ENCODE data around the gene IL13RA2.

Gene IL13RA2, protein sequence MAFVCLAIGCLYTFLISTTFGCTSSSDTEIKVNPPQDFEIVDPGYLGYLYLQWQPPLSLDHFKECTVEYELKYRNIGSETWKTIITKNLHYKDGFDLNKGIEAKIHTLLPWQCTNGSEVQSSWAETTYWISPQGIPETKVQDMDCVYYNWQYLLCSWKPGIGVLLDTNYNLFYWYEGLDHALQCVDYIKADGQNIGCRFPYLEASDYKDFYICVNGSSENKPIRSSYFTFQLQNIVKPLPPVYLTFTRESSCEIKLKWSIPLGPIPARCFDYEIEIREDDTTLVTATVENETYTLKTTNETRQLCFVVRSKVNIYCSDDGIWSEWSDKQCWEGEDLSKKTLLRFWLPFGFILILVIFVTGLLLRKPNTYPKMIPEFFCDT

DNA sequence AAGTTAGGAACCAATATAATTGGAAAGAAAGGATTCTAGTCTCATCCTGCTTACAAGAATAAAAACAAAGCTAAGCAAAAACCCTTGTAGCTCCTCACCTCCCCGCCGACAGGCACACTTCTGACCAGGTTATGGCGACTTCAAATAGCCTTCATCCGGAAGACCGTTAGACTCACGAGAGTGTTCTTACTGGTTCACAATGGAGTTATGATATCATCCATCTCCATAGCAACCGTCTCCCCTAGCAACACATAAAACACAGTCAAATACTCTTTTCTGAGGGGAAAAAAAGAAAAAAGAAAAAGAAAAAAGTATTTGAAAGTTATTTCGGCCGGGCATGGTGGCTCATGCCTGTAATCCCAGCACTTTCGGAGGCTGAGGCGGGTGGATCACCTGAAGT lies at the start of gene IL13RA2:
Gene IL13RA2 (minus strand): TSS at position 162 of the 400 bp plus-strand sequence. CDS start 347 bp downstream, outside the sequence.
- no peak for DNase-seq (ENCODE audit: low read depth in 2 of 2)

DNA sequence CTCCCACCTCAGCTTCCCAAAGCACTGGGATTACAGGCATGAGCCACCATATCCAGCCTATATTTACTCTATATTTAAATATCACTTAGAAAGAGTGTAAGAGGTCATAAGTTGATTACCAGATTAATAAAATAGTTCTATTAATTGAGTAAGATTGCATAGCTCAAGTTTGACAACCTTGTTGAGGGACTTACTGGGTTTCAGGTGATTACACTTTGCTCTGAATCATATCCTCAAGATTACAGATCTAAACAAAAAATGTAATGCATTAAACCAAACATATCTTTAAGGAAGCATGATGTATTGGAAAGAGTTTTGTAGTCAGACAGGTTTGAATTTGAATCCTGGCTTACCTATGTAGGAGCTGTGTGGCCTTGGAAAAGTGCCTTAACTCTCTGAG lies 47.9 kb upstream of the IL13RA2 start:
- DNase-seq (ENCODE audit: low read depth in 2 of 2), result no peak

DNA sequence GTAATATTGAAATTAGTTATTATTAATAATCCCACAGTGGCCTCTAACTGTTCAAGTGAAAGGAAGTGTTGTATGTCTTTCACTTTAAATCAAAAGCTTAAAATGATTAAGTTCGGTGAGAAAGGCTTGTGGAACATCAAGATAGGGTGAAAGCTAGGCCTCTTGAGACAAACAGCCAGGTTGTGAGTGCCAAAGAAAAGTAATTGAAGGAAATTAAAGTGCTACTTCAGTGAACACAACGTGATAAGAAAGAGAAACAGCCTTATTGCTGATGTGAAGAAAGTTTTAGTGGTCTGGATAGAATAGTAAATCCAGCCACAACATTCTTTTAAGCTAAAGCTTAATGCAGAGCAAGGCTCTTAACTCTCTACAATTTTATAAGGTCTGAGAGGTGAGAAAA lies 42.6 kb upstream of the IL13RA2 start:
- DNase-seq (ENCODE audit: low read depth in 2 of 2), result no peak

DNA sequence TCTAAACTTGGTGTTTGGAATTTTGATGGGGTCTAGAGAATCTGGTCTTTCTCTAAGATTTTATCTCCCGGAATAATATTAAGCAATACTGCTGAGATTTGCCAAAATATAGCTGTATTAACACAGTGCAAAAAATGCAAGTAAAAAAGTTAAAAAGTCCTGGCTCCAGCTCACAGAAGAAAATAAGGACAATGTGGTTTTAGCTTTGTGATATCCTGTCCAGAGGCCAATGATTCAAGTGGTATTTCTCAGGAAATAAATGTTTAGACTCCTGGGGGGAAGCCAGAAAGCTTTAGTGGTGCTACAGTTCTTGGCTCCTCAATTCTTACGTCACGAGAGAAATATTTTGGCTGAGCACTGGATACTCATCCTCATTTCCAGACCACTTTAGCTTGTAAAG lies 40.9 kb upstream of the IL13RA2 start:
- peak; percentile 90 to 93 for DNase-seq (ENCODE audit: low read depth in 2 of 2)

DNA sequence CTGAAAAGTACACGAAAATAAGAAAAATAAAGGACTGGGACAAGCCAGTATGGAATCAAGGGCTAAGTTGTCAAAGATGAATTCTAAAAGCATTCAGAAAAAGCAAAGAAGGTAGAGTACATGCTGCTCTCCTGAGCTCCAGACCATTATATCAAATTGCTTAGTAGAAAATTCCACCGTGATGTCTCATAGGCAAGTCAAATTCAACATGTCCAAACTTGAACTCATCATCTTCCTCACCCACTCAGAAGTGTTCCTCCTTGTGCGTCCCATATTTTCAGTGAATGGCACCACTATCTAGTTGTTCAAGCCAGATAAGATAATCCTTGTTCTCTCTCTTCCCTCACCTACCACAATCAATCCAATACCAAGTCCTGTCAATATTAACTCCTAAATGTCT lies 37.5 kb upstream of the IL13RA2 start:
- no peak for DNase-seq (ENCODE audit: low read depth in 2 of 2)

DNA sequence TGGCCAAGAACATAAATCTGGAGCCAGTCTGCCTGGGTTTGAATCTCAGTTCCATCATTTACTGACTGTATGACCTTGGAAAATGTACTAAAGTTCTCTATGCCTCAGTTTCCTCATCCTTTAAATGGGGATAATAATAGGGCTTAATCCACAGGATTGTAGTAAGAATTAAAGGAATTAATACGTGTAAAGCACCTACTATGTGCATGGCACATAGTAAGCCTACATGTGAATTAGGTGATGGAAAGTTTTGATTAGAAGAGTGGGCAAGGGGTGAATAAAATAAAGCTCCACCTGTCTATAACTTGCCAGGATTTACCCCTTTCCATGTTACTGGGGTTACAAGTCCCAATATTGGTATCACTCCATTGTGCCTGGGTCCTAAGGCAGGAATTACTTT lies 35.8 kb upstream of the IL13RA2 start:
- no peak for DNase-seq (ENCODE audit: low read depth in 2 of 2)

DNA sequence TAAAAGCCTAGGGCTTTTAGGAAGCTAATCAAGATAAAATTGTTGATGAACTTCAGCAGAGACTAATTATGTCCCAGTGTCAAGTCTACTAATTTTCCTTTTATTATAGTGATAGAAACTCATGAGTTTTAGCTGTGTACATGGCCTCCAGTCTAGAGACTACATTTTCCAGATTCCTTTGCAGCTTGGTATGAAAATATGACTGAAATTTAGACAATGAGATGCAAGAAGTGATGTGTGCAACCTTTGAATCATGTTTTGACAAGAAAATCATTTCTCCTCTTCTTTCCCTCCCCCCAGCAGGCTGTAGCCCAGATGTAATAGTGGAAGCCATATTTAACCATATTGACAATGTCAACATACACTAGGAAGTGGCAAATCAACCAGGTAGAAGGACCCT lies 30.3 kb upstream of the IL13RA2 start:
- DNase-seq (ENCODE audit: low read depth in 2 of 2), result no peak

DNA sequence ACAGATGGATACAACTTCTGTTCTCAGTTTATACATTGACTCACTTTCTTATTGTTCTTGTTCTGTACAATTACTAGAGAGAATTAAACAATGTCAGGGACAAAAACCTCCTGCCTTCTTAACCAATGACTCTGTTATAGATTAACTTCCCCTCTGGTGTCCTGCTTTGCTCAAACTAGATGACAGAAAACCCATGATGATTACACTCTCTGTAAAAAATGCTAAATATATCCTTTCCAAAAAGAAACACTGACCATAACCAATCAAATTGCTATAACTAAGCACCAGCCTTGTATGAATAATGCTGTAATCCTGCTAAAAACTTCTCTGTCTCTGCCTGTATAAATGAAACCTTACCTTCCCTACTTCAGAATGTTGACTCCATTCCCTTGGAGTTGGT lies 29.8 kb upstream of the IL13RA2 start:
- DNase-seq (ENCODE audit: low read depth in 2 of 2), result no peak

DNA sequence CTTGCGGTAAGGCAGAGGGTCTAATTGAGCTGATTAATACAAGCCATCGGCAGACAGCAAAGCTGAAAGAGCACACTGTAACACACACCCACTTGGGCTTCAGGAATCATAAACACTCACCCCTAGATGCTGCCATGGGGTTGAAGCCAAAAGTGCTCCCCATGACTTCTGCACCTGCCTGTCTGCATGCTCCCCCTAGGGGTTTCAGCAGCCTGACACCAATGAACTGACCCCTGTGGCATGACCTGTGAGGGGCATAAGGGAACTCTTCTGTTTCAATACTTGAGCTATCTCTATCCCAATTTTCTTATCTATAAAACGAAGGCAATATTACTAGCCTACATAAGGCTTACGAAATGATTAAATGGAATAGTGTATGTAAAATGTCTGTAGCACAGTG lies 23.0 kb upstream of the IL13RA2 start:
- no peak for DNase-seq (ENCODE audit: low read depth in 2 of 2)

DNA sequence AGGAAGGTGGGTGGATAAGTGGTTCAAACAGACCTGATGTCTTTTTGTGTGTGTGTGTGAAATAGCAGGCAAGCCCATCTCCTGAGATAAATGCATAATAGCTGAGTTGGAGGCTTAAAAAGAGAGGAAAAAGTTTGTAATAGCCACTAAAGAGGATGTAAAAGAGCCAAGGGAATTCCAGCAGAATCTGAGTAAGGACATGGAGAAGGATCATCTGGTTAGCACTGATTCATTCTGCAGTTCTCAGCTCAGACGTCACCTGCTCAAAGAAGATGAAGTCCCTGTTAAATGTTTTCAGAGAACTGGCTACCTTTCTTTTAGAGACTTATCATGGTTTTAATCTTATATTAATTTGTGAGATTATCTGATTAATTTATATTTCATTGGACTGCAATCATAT lies 21.0 kb upstream of the IL13RA2 start:
- no peak for DNase-seq (ENCODE audit: low read depth in 2 of 2)

DNA sequence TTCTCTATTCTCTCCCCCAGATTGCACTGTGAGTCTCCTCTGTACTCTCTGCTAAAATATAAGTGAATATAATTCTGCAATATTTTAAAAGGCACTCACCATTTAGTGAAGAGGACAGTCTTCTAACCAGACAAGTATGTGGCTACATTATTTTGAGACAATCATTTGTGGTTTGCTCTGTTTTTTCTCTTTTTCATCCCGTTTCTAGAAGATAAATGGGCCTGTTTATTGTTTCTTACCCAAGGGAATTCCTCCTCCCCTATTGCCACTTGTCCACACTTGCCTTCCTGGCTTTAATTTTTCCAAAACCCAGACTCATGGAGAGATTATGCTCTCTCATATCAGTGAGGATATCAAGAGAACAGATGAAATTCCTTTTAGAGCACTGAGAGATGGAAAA lies 18.6 kb upstream of the IL13RA2 start:
- DNase-seq (ENCODE audit: low read depth in 2 of 2), result no peak

DNA sequence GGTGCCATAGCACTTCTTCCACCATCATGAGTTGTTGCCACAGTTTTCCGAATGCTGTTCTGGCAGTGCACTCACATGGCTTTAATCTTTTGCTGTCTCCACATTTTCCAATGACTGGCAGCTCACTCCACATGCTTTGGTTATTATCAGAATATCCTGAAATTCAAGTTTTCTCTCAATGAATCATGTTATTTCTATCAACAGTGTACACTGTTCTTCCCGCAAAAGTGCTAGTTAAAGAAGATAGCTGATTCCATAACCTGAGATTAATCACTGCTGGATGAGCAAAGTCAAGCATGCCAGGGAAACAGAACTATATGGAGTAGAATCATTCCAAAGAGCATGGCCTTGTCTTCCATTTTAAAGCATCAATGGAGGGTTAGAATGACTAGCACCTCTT lies 14.6 kb upstream of the IL13RA2 start:
- no peak for DNase-seq (ENCODE audit: low read depth in 2 of 2)

DNA sequence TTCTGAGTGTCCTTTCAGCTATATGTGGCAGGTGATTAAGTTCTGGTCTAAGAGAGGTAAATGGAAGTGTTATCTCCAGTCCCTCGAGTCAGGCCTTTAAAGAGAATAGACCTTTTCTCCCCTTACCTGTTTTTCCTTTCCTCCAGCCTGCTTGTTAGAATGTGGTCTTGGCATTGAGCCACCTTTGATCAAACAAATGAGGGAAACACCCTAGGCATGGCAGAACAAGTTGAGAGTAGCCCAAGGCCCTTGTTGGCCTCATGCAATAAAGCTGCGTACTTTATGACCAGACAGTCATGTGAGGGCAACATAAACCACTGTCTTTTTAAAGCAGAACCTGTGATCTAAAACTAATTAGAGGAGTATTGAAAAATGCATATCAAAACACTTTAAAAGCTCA lies 13.2 kb upstream of the IL13RA2 start:
- DNase-seq (ENCODE audit: low read depth in 2 of 2), result no peak

DNA sequence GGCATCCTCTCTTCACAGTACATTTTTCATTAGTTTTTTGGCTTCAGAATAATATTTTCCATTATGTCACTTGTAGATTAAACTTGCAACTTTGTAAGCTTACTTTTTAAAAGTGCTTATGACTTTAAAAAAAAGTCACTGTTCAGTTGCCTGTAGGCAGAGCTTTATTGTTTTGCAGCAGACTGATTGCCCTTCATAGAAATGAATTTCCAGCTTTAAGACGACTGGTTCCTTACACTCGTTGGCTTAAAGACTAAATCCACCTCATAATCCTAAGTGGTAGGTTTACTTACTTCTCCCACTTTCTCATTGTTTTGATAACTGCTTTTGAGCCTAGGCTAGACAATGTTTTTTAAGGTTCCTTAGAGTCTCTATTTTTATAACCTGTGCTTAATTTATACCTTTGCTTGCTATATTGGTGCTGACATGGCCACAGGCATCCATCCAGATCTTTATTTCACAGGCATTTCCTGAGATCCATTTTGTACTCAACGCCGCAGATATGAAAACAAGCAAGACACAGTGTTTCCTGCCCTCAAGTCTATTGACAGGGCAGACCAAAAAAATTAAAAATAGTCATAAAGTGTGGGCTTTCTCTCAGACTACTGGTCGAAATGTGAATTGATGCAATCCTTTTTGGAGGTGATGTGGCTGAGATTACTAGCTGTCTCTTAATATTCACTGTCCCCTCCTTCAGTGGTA lies 12.6 kb upstream of the IL13RA2 start:
- DNase-seq (ENCODE audit: low read depth in 2 of 2), result no peak

DNA sequence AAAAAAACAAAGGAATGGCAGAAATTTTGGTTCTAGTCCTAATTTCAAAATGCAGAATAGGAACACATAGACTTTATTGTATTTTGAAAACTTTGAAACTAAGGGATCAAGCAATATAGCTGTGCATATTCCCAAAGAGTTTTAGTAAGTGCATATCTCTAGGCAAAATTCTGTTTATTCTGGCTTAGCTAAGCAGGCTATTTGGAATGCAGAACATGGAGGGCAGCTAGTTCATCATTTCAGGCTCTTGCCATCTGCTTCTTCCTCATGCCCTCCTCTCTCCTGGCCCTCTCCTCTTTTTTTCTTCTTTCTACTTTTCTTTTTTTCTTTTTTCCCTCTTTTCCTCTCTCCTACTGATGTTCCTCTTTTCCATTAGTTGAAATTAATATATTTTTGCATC lies 12.0 kb upstream of the IL13RA2 start:
- no peak for DNase-seq (ENCODE audit: low read depth in 2 of 2)

DNA sequence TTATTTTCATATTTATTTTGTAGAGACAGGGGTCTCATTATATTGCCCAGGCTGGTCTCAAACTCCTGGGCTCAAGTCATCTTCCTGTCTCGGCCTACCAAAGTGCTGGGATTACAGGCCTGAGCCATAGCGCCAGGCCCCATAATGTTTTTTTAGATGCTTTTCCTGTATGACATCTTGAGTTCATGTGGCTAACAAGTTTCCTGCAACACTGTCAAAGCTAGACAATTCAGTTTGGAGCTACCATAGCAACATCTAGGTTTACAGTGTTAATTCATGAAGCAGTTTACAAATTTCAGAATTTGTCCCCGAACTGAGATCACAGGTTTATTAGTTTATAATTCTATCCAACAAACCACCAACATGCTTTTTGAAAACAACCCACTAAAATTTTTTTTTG lies 6.4 kb upstream of the IL13RA2 start:
- no peak for DNase-seq (ENCODE audit: low read depth in 2 of 2)

DNA sequence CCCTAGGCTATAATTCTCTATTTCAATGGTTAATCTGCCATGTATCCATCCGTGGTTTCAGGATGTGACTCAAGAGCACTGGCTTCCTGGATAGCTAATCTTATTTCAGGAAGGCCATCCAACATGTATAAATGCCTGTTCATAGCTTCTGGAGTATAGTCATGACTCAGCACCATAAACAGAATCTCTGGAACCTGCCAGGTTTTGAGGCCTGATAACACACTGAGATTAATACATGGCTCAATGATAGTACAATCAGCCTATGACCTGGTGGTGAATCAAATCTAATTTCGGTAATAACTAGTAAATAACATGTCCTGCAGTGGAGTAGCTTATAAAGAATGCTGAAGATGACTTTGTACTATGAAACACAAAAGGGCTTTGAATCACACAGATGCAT lies 5.7 kb upstream of the IL13RA2 start:
- peak; percentile 35 to 42 for DNase-seq (ENCODE audit: low read depth in 2 of 2)

DNA sequence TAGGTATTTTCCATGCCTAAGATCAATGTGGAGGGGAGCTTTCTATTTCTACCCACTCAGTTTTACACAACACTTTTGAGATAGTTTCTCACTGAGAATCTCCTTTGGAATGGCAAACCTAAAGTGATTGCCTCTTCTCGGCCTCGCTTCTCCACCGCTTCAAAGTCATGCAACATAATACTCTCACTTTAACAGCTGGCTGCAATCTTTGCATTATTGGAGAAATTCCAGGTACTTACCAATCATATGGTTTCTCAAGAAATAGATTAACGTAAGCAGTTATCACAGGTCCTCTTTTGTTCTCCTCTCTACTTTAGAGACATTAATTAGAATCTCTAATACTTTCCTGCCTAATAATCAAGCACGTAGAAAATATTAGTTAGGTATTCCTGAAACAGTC lies 3.7 kb upstream of the IL13RA2 start:
- DNase-seq (ENCODE audit: low read depth in 2 of 2), result no peak

DNA sequence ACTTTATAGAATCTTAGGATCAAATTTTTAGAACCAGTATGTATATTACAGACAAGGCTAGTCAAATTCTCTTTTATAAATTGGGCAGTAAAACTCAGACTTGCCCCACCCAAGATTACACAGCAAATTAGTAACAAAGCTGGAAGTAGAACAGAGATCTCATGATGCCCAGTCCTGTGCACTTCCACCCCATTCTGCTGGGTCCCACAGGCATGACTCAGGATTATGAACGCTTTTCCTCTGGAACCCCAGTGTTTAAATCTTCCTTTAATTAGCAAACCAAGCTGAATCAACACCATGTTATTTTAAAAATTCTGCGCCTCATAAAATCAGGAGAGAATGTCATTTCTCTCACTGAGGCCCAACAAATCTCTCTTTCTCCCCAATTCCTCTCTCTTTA lies 1.5 kb upstream of the IL13RA2 start:
- DNase-seq (ENCODE audit: low read depth in 2 of 2), result no peak

DNA sequence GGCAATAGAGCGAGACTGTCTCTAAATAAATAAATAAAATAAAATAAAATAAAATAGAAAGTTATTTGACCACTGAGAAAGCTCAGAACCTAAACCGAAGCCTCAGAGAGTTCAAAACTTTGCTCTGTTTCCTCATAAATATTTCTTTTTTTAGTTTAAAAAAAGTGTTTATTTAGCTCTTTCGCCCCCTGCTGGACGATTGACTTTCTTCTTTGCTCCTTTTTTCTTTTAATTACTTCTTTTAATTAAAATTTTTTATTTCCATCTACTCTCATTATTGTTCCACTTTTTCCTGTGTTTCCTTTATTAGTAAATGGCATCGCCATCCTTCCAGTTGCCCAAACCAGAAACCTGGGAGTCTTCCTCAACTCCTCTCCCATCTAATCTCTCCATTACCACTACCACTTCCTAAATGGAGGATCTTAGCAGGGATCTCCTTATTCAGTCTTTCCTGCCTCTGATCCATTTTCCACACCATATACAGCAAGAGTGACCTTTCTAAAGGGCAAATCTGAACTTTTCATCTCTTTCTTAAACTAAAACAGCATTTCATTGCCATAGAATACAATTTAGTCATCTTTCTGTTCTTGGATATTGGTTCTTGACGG lies 728 bp upstream of the IL13RA2 start:
- DNase-seq (ENCODE audit: low read depth in 2 of 2), result no peak

DNA sequence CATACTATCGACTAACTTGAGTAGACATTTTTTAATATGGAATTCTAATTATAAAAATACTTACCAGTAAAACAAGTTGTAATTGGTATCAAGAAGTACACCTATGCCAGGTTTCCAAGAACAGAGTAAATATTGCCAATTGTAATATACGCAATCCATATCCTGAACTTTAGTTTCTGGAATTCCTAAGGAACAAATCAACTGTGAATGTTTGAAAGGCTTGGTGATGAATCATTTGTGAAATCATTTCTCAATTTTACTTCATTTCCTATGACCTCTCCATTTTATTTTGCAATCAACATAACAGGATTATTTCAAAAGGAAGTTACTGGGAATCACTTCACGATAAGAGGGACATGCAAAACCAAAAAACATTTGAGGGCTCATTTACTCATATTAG lies 3.7 kb downstream of the IL13RA2 start:
- no peak for DNase-seq (ENCODE audit: low read depth in 2 of 2)

DNA sequence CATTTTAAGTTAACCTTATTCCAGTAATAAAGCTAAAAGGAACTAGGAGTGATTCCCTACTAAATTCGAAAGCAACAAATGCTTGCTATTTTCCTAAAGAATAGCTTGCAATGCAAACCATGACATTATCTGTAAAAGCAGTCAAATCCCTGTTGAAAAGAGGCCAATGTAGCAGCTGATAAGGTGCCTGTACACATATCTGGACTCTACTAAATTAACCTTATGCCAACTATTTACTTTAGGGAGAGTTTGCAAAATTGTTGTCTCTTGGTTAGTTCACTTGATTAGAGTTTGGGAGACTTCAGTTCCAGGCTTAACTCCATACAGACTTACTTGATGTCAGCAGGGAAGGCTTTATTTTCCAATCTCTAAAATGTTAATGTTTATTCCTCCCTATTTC lies 6.0 kb downstream of the IL13RA2 start:
- DNase-seq (ENCODE audit: low read depth in 2 of 2), result no peak

DNA sequence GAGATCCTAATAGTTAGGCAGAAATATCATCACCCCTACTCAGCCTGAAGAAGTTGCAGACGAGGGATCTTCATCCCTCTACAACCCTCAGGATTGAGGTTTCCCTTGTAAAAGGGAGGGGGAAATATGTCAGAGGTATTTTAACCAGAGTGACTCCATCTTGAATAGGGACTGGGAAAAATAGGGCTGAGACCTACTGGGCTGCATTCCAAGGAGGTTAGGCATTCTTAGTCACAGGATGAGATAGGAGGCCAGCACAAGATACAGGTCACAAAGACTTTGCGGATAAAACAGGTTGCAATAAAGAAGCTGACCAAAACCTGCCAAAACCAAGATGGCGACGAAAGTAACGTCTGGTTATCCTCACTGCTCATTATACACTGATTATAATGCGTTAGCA lies 17.5 kb downstream of the IL13RA2 start:
- no peak for DNase-seq (ENCODE audit: low read depth in 2 of 2)

All from fibroblast of skin of left biceps (primary cell).